GM21526 (cell line): Measurements from ENCODE around the gene LPCAT2.

Source experiments
- ATAC-seq: cut with Tn5 transposase; IDR thresholded peaks from one replicate; pipeline ENCODE4 v1.9.1; 2021; ENCODE audit warnings: moderate library complexity; ENCODE audit not compliant: unreplicated experiment, low FRiP score

The LPCAT2 gene

GRCh38 chr16:55542459-55543082 is 33.7 kb downstream of the LPCAT2 start:
- no peak for ATAC-seq

GRCh38 chr16:55543472-55543871 is 34.6 kb downstream of the LPCAT2 start:
- no peak for ATAC-seq

DNA sequence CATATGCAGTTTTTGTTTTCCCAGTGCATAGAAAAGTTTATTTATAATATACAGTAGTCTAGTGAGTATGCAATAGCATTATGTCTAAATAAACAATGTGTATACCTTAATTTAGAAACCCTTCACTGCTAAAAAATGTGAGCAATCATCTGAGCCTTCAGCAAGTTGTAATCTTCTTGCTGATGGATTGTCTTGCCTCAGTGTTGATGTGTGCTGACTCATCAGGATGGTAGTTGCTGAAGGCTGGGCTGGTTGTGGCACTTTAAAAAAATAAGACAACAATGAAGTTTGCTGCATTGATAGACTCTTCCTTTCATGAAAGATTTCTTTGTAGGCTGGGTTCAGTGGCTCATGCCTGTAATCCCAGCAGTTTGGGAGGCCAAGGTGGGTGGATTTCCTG is 43.7 kb downstream of the LPCAT2 start:
- ATAC-seq, result no peak

DNA sequence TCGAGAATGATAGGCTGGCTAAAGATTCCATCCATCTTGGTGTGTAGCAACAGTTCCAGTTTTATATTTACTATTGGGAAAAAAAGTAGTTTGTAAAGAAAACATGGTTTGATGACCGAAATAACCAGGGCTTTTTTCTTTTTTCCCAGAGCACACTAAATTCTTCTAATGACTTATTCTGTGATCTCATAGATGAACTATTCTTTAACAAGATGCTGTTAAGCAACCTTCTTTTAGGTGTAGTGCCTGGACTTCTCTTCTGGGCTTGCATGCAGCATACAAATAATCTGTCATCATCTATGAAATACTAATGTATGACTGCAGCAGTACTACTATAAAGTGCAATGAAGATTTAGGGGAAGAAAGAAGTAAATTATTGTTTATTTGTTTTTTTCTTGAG is 46.6 kb downstream of the LPCAT2 start:
- no peak for ATAC-seq

- no peak for ATAC-seq
Measured at GRCh38 chr16:55557186-55557585, 48.3 kb downstream of the LPCAT2 start.

DNA sequence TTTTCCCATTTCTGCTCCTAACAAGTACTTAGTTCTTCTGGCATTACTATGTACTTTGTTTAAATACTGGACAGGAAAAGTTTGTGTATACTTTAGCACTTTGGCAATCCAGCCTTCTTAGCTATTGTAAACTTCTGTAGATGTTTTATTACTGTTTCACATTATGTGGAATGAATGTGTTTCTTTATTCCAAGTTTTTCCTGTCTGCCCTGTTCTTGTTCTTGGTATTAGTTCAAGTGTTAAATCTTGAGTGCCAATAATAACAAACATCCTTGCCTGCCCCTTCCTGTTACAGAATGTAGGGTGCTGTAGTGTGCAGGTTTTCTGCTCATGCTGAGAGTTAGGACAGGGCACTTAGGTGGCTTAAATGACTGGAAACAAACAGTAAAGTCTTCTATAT is 50.4 kb downstream of the LPCAT2 start:
- no peak for ATAC-seq

DNA sequence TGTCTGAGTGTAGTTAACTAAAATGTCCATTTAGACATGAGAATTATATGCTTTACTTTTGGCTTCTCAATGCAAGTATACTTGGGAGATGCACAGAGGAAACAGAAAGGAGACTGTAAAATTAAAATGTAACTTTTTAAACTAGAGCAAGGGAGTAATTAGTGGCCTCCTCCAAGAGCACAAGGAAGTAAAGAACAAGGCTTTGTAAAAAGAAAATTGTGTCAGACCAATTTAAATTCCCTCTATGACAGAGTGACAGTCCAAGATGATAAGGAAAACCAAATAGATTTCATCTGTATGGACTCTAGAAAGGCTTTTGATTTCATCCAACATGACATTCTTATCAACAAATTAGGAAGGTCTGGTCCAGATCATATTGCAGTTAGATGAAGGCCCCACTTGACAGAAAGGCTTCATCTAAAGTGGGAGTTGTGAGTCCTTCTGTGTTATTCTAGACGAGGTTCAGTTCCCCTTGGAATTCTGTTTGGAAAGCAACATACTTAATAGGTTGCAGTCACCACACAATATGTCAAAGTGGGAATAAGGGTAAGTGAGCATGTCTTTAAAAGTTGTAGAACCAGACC is 51.2 kb downstream of the LPCAT2 start:
- ATAC-seq, result no peak

GRCh38 chr16:55561319-55561848 is 52.5 kb downstream of the LPCAT2 start:
- ATAC-seq, result no peak

- no peak for ATAC-seq
Measured at GRCh38 chr16:55562936-55563335, 54.1 kb downstream of the LPCAT2 start.

DNA sequence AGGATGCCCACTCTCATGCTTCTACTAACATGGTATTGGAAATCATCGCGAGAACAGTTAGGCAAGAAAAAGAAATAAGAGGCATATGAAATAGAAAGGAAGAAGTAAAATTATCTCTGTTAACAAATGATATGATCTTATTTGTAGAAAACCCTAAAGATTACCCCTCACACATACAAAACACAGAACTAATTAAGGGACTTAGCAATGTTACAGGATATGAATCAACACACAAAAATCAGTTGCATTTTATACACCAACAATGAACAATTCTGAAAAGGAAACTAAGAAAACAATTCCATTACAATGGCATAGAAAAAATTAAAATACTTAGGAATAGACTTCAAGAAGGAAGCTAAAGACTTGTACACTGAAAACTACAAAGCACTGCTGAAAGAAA is 54.9 kb downstream of the LPCAT2 start:
- ATAC-seq, result no peak

DNA sequence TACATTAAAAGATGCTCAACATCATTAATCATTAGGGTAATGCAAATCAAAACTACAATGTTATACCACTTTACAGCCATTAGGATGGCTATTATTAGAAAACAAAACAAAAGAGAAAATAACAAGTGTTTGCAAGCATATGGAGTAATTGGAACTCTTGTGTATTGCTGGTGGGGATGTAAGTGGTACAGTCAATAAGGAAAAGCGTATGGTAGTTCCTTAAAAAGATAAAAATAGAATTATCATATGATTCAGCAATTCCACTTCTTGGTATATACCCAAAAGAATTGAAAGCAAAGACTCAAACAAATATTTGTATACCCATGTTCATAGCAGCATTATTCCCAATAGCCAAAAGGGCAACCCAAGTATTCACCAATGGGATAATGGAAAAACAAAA is 56.2 kb downstream of the LPCAT2 start:
- ATAC-seq, result no peak

DNA sequence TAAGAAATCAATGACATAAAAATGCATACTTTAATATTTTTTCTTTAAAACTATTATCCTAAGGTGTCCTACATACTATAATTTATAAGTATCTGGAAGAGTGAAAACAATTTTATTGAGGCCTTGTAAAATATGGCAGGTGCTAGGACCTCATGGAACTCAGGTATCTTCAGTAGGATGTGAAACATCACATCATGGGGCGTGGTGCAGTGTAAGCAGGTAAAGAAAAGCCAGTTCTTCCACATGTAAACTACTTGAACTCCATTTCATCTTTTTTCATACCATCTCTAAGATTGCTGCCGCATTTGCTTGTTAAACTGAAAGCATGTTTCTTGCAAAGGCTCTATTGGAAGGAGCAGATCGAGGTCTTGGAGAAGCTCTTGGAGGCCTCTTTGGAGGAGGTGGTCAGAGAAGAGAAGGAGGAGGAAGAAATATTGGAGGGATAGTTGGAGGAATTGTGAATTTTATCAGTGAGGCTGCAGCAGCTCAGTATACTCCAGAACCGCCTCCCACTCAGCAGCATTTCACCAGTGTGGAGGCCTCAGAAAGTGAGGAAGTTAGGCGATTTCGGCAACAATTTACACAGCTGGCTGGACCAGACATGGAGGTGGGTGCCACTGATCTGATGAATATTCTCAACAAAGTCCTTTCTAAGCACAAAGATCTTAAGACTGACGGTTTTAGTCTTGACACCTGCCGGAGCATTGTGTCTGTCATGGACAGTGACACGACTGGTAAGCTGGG is 57.7 kb downstream of the LPCAT2 start, which contains the start of gene CAPNS2:
CAPNS2 (plus strand) TSS at position 253 of the 744 bp plus-strand sequence; CDS start at position 326, 73 bp downstream.
- no peak for ATAC-seq

DNA sequence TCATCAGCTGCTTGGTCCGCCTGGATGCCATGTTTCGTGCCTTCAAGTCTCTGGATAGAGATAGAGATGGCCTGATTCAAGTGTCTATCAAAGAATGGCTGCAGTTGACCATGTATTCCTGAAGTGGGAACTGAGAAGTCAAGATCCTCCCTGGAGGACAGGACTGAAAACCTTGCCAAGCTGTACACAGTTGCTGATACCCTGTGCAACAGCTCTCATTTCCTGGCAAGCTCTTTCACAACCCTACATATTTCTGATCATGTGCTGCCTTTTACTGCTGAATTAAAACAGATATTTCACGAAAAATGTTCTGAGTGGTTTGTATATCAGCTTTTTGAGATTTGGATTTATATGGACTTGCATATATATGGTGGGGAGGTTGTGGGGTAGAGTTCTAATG is 58.5 kb downstream of the LPCAT2 start:
- ATAC-seq, result no peak

DNA sequence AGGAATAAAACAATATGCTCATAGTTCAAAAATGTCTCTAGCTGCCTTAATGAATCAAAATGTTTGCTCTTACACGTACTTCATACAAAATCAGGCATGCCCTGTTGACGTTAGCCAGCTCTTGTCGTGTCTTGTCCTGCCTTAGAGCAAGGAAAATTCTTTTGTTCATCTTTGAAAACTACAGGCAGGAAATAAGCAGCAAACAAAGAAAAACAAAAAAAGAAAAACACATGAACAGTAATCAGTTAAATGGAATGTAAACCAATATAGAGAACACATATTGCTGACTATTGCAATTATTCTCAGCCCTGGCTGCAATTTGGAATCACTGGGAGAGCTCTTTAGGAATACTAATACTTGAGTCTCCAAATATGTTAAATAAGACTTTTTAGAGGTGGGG is 59.3 kb downstream of the LPCAT2 start:
- no peak for ATAC-seq

DNA sequence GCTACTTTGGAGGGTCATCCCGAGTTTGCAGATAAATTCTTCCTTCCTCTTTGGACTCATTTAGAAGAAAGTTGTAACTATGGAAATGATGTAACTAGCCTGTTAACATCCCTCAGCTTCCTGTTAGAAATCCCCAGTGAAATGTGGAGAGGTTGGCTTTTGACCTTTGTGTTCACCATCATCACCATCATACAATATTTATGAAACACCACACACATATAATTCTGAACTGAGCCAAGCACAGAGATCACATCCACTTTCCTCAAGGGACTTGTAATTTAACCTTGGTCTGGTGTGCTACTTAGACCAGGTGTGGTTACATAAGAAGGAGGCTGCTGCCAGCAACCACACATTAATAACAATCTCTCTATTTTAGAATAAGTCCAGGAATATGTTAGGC is 60.2 kb downstream of the LPCAT2 start:
- no peak for ATAC-seq

DNA sequence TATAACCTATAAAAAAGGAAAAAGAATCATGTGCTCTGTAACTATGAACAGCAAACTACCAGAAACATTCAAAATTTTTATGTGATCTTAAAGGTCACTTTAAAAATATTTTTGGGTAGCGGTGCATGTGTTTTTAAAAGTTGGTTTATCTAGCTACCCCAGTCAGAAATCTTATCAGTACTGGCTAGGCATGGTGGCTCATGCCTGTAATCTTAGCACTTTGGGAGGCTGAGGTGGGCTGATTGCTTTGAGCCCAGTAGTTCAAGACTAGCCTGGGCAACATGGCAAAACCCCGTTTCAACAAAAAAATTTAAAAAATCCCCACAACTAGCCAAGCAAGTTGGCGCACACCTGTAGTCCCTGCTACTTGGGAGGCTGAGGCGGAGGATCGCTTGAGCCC is 61.3 kb downstream of the LPCAT2 start:
- ATAC-seq, result no peak

- no peak for ATAC-seq
Measured at GRCh38 chr16:55571191-55571897, 62.5 kb downstream of the LPCAT2 start.

DNA sequence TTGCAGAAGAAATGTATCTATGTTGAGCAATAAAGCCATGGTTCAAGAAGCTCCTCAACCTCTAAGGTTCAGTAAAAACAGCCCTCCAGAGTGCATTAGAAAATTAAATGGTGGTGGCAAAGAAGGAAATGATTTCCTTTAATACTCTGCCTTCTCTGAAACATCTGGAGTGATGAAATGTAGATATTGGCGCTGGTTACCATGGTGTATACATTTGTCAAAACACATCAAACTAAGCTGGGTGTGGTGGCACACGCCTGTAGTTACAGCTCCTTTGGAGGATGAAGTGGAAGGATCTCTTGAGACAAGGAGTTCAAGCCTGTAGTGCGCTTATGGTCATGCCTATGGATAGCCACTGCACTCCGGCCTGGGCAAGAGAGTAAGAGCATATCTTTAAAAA is 63.6 kb downstream of the LPCAT2 start:
- no peak for ATAC-seq

DNA sequence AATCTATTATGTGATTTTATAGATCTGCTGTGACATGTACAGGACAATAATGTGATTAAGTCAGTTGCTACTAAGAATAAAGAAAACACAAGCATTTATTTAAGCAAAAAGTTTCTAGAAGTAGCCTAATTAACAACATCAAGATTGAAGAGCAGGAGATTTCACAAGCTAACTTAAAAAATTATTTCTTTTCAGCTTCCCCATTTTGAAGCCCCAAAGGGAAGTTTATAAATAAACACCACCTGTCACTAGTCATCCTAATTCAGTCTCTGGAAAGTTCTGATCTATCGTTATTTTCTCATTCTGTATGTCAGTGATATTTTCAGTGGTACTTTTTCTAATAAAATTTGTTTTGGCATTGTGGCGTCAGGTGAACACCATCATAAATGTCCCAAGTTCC is 65.9 kb downstream of the LPCAT2 start:
- no peak for ATAC-seq

GRCh38 chr16:55575496-55575895 is 66.6 kb downstream of the LPCAT2 start:
- no peak for ATAC-seq

DNA sequence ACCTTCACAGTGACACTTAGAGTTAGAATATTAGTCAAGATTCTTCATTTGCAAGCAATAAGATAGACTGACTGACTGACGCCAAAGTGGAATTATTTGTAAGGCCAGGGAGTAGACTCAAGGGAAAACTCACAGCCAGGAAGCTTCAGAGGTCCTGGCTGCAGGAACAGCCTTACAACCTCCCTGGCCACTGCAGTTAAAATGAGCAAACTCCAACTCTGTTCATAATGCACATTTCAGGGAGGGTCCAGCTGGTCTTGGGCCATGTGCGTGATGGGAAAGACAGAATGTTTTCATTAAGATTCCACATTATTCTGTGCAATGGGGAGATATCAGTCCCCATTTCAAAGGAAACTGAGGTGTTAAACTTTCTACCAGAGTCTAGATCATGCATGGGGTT is 67.5 kb downstream of the LPCAT2 start:
- ATAC-seq, result no peak
